ENCODE results near the gene APP. TPM values are rescaled to one million over a fixed set of nuclear protein-coding genes. Genes with fewer than 3 reads are reported as not detected.

The APP gene
- total RNA-seq, 1 experiment from 2014 or later = 224 TPM

DNA sequence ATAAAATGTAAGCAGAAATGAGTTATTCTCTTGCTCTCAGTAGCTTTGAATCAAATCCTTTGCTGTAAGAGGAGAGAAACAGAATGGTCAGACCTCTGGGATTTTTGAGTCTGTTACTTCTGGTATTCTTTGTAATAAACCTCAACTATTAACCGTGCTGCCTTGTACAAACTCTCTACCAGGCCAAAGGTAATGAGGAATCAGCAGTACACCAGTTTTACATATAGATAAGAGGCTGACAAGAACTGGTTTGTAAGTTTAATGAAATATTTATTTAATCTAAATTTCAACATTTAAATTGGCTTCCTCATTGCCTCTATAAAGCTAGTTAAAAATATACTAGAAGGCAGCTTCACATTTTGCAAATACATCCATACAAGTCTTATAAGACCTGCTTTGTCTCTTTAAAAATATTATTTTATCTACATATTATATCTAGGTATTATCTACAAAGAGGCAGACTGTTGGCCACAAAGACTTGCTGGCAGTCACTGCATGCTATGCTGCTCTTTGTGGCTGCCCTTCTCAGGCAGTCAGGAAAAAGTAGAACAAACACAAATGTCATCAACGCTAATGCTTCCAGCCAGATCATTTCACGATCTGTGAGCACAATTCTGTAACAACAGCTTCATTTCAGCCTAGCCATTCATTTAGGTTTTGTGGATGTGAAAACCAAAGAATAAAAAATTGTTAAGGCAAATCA lies 262.8 kb downstream of the APP start:
- ChIA-PET POLR2A (ENCODE audit: unreplicated experiment) (no interaction called here), CTCF (no interaction called here)
- H3K4me3 ChIP-seq = no peak overlapping the region
- no peak overlapping the region for H2AFZ ChIP-seq
- no peaks in the 10 kb centered on the region for H3F3A ChIP-seq (ENCODE audit: insufficient read depth, low read depth)
- BruUV-seq (replicated peaks) = no TSS peak
- H3K9me3 ChIP-seq (ENCODE audit: insufficient read depth, low read depth) = no peaks in the 10 kb centered on the region
- intact Hi-C loops (cut with micrococcal nuclease; ENCODE audit: unreplicated experiment) = no loop called here
- no peak overlapping the region for H3K27ac ChIP-seq
- H3K4me2 ChIP-seq = no peak overlapping the region
- no peak for DNase-seq
- no peaks in the 10 kb centered on the region for H3K4me1 ChIP-seq (replicated peaks; ENCODE audit: insufficient read depth)
- no peaks in the 10 kb centered on the region for H3K79me2 ChIP-seq (ENCODE audit: low read depth)
- no peaks in the 10 kb centered on the region for H3K36me3 ChIP-seq (ENCODE audit: low read depth)
- TF ChIP-seq, protein P1, sequence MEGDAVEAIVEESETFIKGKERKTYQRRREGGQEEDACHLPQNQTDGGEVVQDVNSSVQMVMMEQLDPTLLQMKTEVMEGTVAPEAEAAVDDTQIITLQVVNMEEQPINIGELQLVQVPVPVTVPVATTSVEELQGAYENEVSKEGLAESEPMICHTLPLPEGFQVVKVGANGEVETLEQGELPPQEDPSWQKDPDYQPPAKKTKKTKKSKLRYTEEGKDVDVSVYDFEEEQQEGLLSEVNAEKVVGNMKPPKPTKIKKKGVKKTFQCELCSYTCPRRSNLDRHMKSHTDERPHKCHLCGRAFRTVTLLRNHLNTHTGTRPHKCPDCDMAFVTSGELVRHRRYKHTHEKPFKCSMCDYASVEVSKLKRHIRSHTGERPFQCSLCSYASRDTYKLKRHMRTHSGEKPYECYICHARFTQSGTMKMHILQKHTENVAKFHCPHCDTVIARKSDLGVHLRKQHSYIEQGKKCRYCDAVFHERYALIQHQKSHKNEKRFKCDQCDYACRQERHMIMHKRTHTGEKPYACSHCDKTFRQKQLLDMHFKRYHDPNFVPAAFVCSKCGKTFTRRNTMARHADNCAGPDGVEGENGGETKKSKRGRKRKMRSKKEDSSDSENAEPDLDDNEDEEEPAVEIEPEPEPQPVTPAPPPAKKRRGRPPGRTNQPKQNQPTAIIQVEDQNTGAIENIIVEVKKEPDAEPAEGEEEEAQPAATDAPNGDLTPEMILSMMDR (conservative IDR thresholded peaks at IDR 0.05) = no peak
- no peak for TF ChIP-seq EZH2 (IDR thresholded peaks at IDR 0.05; ENCODE audit: low read depth)
- no peaks in the 10 kb centered on the region for H4K20me1 ChIP-seq (ENCODE audit: insufficient read depth)
- H3K9me2 ChIP-seq (ENCODE audit: insufficient read depth) = no peaks in the 10 kb centered on the region
- H3K27me3 ChIP-seq (ENCODE audit: insufficient read depth, low read depth) = no peaks in the 10 kb centered on the region

DNA sequence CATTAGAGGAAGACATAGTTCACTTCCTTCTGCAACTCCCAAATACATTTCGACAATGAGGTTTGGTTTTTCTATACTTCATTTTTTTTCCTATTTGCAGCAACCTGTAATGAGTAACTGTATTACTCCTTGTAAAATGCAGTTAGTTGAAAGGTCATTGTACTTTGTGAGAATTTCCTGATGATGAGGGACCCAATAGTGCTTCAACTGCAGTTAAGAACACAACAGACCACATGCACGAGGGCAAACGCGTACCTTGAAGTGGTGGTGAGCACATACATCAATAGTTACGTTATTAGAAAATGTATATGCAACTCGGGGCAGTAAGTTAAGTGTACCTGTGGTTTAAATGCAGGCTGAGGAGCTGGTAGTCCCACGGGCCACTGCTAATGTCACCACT lies 264.0 kb downstream of the APP start:
- Histone ChIP-seq H3K4me1 (replicated peaks; ENCODE audit: insufficient read depth) (no peaks in the 10 kb centered on the region), H2AFZ (no peak overlapping the region), H4K20me1 (ENCODE audit: insufficient read depth) (no peaks in the 10 kb centered on the region), H3K27ac (no peak overlapping the region), H3K9me2 (ENCODE audit: insufficient read depth) (no peaks in the 10 kb centered on the region), H3F3A (ENCODE audit: insufficient read depth, low read depth) (no peaks in the 10 kb centered on the region), H3K9me3 (ENCODE audit: insufficient read depth, low read depth) (no peaks in the 10 kb centered on the region), H3K36me3 (ENCODE audit: low read depth) (no peaks in the 10 kb centered on the region), H3K4me2 (no peak overlapping the region), H3K27me3 (ENCODE audit: insufficient read depth, low read depth) (no peaks in the 10 kb centered on the region), H3K4me3 (no peak overlapping the region), H3K79me2 (ENCODE audit: low read depth) (no peaks in the 10 kb centered on the region)
- no peak for DNase-seq
- TF ChIP-seq EZH2 (IDR thresholded peaks at IDR 0.05; ENCODE audit: low read depth) = no peak
- TF ChIP-seq, protein P1 (conservative IDR thresholded peaks at IDR 0.05) = no peak
- intact Hi-C loops (cut with micrococcal nuclease; ENCODE audit: unreplicated experiment) = no loop called here
- ChIA-PET POLR2A (ENCODE audit: unreplicated experiment) (no interaction called here), CTCF (no interaction called here)
- no TSS peak for BruUV-seq (replicated peaks)

DNA sequence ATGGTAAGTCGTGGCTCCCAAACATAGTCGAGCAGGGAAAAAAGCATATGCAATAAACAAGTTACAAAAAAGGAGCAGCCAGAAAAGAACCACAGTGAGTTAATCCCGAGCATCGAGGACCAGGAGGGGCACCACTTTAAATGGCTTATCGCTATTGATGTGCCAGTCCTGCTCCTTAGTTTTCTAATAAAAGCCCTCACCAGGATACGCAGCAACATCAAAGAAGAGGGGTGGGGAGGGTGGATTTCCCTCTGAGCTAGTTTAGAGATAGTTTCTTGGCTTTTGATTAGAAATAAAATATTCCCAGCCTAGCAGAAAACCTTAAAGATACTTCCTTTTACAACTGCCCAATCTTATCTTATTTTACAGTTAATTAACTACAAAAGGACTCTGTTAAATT lies 265.4 kb downstream of the APP start:
- Histone ChIP-seq H3K9me3 (ENCODE audit: insufficient read depth, low read depth) (no peaks in the 10 kb centered on the region), H2AFZ (no peak overlapping the region), H3K79me2 (ENCODE audit: low read depth) (no peaks in the 10 kb centered on the region), H3K36me3 (ENCODE audit: low read depth) (no peaks in the 10 kb centered on the region), H3K4me3 (no peak overlapping the region), H3K27ac (no peak overlapping the region), H3F3A (ENCODE audit: insufficient read depth, low read depth) (no peaks in the 10 kb centered on the region), H4K20me1 (ENCODE audit: insufficient read depth) (no peaks in the 10 kb centered on the region), H3K4me2 (no peak overlapping the region), H3K27me3 (ENCODE audit: insufficient read depth, low read depth) (no peaks in the 10 kb centered on the region), H3K9me2 (ENCODE audit: insufficient read depth) (no peaks in the 10 kb centered on the region), H3K4me1 (replicated peaks; ENCODE audit: insufficient read depth) (no peaks in the 10 kb centered on the region)
- TF ChIP-seq, protein P1 (conservative IDR thresholded peaks at IDR 0.05) = no peak
- no peak for TF ChIP-seq EZH2 (IDR thresholded peaks at IDR 0.05; ENCODE audit: low read depth)
- no peak for DNase-seq
- intact Hi-C loops (cut with micrococcal nuclease; ENCODE audit: unreplicated experiment) = no loop called here
- CTCF ChIA-PET = no interaction called here
- POLR2A ChIA-PET (ENCODE audit: unreplicated experiment) = no interaction called here
- no TSS peak for BruUV-seq (replicated peaks)

Data from PC-9 (cell line).